SU-DHL-6 (cell line): ENCODE data around the gene CT47B1.

Experiments used
- H2AFZ ChIP-seq: fragments of 200-600 bp; sonication (generic); 2 replicates; pipeline ENCODE4 v1.6.1; 2014; ENCODE audit warnings: low read depth, mild to moderate bottlenecking, moderate library complexity, mixed read lengths, antibody characterized with exemption, low read length; ENCODE audit not compliant: severe bottlenecking
- H3F3A ChIP-seq: fragments of 200-600 bp; shearing (Covaris generic); 2 replicates; pipeline ENCODE4 v1.6.0; 2016; ENCODE audit warnings: antibody characterized with exemption, mild to moderate bottlenecking; ENCODE audit not compliant: insufficient read depth
- H3K27ac ChIP-seq: fragments of 200-600 bp; sonication (generic); 2 replicates; pipeline ENCODE4 v1.5.1; 2016; ENCODE audit warnings: low read depth, mild to moderate bottlenecking, low read length, moderate library complexity, mixed read lengths
- H3K27me3 ChIP-seq: fragments of 200-600 bp; sonication (generic), shearing (Covaris generic); 2 replicates; pipeline ENCODE4 v1.6.0; 2014; ENCODE audit warnings: mild to moderate bottlenecking, low read length
- H3K36me3 ChIP-seq: fragments of 200-600 bp; sonication (generic); 2 replicates; pipeline ENCODE4 v1.6.1; 2014; ENCODE audit warnings: mild to moderate bottlenecking, low read length, mixed read lengths
- H3K4me2 ChIP-seq: fragments of 300-600, 200-600 bp; shearing (Covaris generic), sonication (generic); 2 replicates; pipeline ENCODE4 v1.6.0; 2014; ENCODE audit warnings: low read length, low read depth, mild to moderate bottlenecking; ENCODE audit not compliant: poor library complexity, severe bottlenecking
- H3K4me3 ChIP-seq: fragments of 200-600 bp; sonication (generic); 2 replicates; pipeline ENCODE4 v1.5.1; 2014; ENCODE audit warnings: antibody characterized with exemption, low read length, mild to moderate bottlenecking, mixed read lengths; ENCODE audit not compliant: insufficient read depth, poor library complexity, severe bottlenecking
- H3K79me2 ChIP-seq: fragments of 200-600 bp; sonication (generic); 2 replicates; pipeline ENCODE4 v1.6.1; 2014; ENCODE audit warnings: mild to moderate bottlenecking, low read length, moderate library complexity; ENCODE audit not compliant: insufficient read depth
- H3K9ac ChIP-seq: fragments of 200-600 bp; sonication (generic); 2 replicates; pipeline ENCODE4 v1.7.0; 2014; ENCODE audit warnings: mild to moderate bottlenecking, low read length
- H3K9me2 ChIP-seq: fragments of 200-600 bp; sonication (generic); replicated peaks from 2 replicates; pipeline ENCODE4 v1.6.1; 2014; ENCODE audit warnings: low read length; ENCODE audit not compliant: insufficient read depth
- H3K9me3 ChIP-seq: fragments of 200-600 bp; sonication (generic); 2 replicates; pipeline ENCODE4 v1.6.1; 2014; ENCODE audit warnings: low read length, mixed read lengths; ENCODE audit not compliant: insufficient read depth
- H4K20me1 ChIP-seq: fragments of 200-600 bp; sonication (generic); 2 replicates; pipeline ENCODE4 v1.6.1; 2014; ENCODE audit warnings: low read depth, mild to moderate bottlenecking, antibody characterized with exemption, low read length, moderate library complexity, mixed read lengths
- EZH2phosphoT487 ChIP-seq: fragments of 200-600 bp; sonication (generic), shearing (Covaris generic); conservative IDR thresholded peaks from 2 replicates; pipeline ENCODE4 v1.6.1; 2018; ENCODE audit warnings: mild to moderate bottlenecking, antibody characterized with exemption, low read length, moderate library complexity, mixed read lengths
- TF ChIP-seq, protein P1 (sequence below): fragments of 200-600 bp; sonication (generic); IDR thresholded peaks from one replicate; pipeline ENCODE4 v1.5.1; 2017; ENCODE audit warnings: antibody characterized with exemption, mild to moderate bottlenecking, low read length, moderate library complexity; ENCODE audit not compliant: insufficient read depth, poor library complexity, severe bottlenecking

The CT47B1 gene

GRCh38 chrX:120823556-120823955 is 52.1 kb downstream of the CT47B1 start:
- H3K27ac ChIP-seq: no peak overlapping the region
- H4K20me1 ChIP-seq: no peaks in the 10 kb centered on the region
- TF ChIP-seq, protein P1, sequence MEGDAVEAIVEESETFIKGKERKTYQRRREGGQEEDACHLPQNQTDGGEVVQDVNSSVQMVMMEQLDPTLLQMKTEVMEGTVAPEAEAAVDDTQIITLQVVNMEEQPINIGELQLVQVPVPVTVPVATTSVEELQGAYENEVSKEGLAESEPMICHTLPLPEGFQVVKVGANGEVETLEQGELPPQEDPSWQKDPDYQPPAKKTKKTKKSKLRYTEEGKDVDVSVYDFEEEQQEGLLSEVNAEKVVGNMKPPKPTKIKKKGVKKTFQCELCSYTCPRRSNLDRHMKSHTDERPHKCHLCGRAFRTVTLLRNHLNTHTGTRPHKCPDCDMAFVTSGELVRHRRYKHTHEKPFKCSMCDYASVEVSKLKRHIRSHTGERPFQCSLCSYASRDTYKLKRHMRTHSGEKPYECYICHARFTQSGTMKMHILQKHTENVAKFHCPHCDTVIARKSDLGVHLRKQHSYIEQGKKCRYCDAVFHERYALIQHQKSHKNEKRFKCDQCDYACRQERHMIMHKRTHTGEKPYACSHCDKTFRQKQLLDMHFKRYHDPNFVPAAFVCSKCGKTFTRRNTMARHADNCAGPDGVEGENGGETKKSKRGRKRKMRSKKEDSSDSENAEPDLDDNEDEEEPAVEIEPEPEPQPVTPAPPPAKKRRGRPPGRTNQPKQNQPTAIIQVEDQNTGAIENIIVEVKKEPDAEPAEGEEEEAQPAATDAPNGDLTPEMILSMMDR: no peak
- no peak for TF ChIP-seq EZH2phosphoT487
- H3K36me3 ChIP-seq: no peaks in the 10 kb centered on the region
- H3K4me2 ChIP-seq: no peak overlapping the region
- H3K9me3 ChIP-seq: no peaks in the 10 kb centered on the region
- no peaks in the 10 kb centered on the region for H3K27me3 ChIP-seq
- H3K79me2 ChIP-seq: no peaks in the 10 kb centered on the region
- H2AFZ ChIP-seq: no peak overlapping the region
- H3F3A ChIP-seq: no peaks in the 10 kb centered on the region
- H3K4me3 ChIP-seq: no peak overlapping the region
- no peaks in the 10 kb centered on the region for H3K9me2 ChIP-seq
- no peak overlapping the region for H3K9ac ChIP-seq
